Measurements from ENCODE around the gene C1orf74. TPM values are rescaled to one million over a fixed set of nuclear protein-coding genes. Genes with fewer than 3 reads are reported as not detected.

Gene C1orf74
- total RNA-seq: under 1 TPM; 0.38 to 0.82 (median 0.54) TPM

GRCh38 chr1:209784265-209785169 lies at the start of gene C1orf74:
Gene C1orf74, minus strand, starts transcription at chr1:209784559. Its CDS starts 925 bp downstream, at chr1:209783634.
- Histone ChIP-seq H3K9me3 (no peaks in the 10 kb centered on the region), H3K27ac (peak within 1 kb of the TSS; percentile 75 to 88 (median 82)), H3K36me3 (no peaks in the 10 kb centered on the region), H3K4me1 (peaks cover 12 to 17% of the 10 kb centered on the region in 2 donors), H3K4me3 (peak within 1 kb of the TSS; percentile 58 to 86 (median 76)), H3K27me3 (peaks cover 0 to 13% (median 4%) of the 10 kb centered on the region in 3 donors)
- in situ Hi-C loops (cut with MboI; ENCODE audit: low sequenced_read_pairs in 4 of 4): no loop called here
- DNase-seq: peak; percentile 94 to 97
- TF ChIP-seq CTCF (IDR thresholded peaks at IDR 0.05 in 4 of 5, conservative IDR thresholded peaks at IDR 0.05 in 1 of 5) (no peak), POLR2A (IDR thresholded peaks at IDR 0.05) (peak; percentile 37 to 49)
- ATAC-seq: peak; percentile 98
- intact Hi-C loops (cut with DNase I; ENCODE audit: low total_unique reads): loop anchor here (2.0 kb wide), 1 partner anchor 42 kb away; the partner anchor contains the start of gene UTP25

- Histone ChIP-seq H3K36me3 (peaks cover 0 to 59% of the 10 kb centered on the region in 2 donors), H3K4me1 (peaks cover 6 to 8% of the 10 kb centered on the region in 2 donors), H3K27ac (no peak overlapping the region), H3K27me3 (no peaks in the 10 kb centered on the region), H3K4me3 (no peak overlapping the region), H3K9me3 (no peaks in the 10 kb centered on the region)
- DNase-seq: no peak
- no peak for TF ChIP-seq CTCF (IDR thresholded peaks at IDR 0.05 in 4 of 5, conservative IDR thresholded peaks at IDR 0.05 in 1 of 5)
- no peak for TF ChIP-seq POLR2A (IDR thresholded peaks at IDR 0.05)
- no peak for ATAC-seq
- intact Hi-C loops (cut with DNase I; ENCODE audit: low total_unique reads) (no loop called here), in situ Hi-C loops (cut with MboI; ENCODE audit: low sequenced_read_pairs in 4 of 4) (no loop called here)
Measured at GRCh38 chr1:209831615-209832014, 47.3 kb upstream of the C1orf74 start.

GRCh38 chr1:209830722-209831121 lies 46.4 kb upstream of the C1orf74 start:
- TF ChIP-seq POLR2A (IDR thresholded peaks at IDR 0.05): no peak
- TF ChIP-seq CTCF (IDR thresholded peaks at IDR 0.05 in 4 of 5, conservative IDR thresholded peaks at IDR 0.05 in 1 of 5): no peak
- Histone ChIP-seq H3K4me1 (peaks cover 6 to 8% of the 10 kb centered on the region in 2 donors), H3K9me3 (no peaks in the 10 kb centered on the region), H3K4me3 (no peak overlapping the region), H3K27me3 (no peaks in the 10 kb centered on the region), H3K36me3 (peaks cover 0 to 51% of the 10 kb centered on the region in 2 donors), H3K27ac (no peak overlapping the region)
- intact Hi-C loops (cut with DNase I; ENCODE audit: low total_unique reads): no loop called here
- ATAC-seq (no peak), DNase-seq (no peak)
- in situ Hi-C loops (cut with MboI; ENCODE audit: low sequenced_read_pairs in 4 of 4): no loop called here

- in situ Hi-C loops (cut with MboI; ENCODE audit: low sequenced_read_pairs in 4 of 4) (no loop called here), intact Hi-C loops (cut with DNase I; ENCODE audit: low total_unique reads) (no loop called here)
- Histone ChIP-seq H3K9me3 (no peaks in the 10 kb centered on the region), H3K36me3 (peaks cover 0 to 42% of the 10 kb centered on the region in 2 donors), H3K27me3 (no peaks in the 10 kb centered on the region), H3K4me3 (no peak overlapping the region), H3K27ac (no peak overlapping the region), H3K4me1 (peaks cover 6 to 8% of the 10 kb centered on the region in 2 donors)
- ATAC-seq (no peak), DNase-seq (no peak)
- no peak for TF ChIP-seq CTCF (IDR thresholded peaks at IDR 0.05 in 4 of 5, conservative IDR thresholded peaks at IDR 0.05 in 1 of 5)
Measured at GRCh38 chr1:209829716-209830115, 45.4 kb upstream of the C1orf74 start.
